HFFc6 (cell line): ENCODE results near the gene NLGN3. TPM values are rescaled to one million over a fixed set of nuclear protein-coding genes. Genes with fewer than 3 reads are reported as not detected.

Experiments
- DNase-seq: peaks from one replicate; pipeline ENCODE4 v3.0.0-alpha.2; 2018
- H3K27ac Mint-ChIP-seq: 2 replicates; pipeline ENCODE4 v1.8.0; 2020; ENCODE audit warnings: mild to moderate bottlenecking, mixed read lengths
- H3K27me3 Mint-ChIP-seq: 2 replicates; pipeline ENCODE4 v1.8.0; 2021; ENCODE audit warnings: mild to moderate bottlenecking, moderate library complexity, mixed read lengths; ENCODE audit not compliant: insufficient read depth
- H3K36me3 Mint-ChIP-seq: 2 replicates; pipeline ENCODE4 v1.8.0; 2021; ENCODE audit warnings: low read depth, mixed read lengths
- H3K4me1 Mint-ChIP-seq: 2 replicates; pipeline ENCODE4 v1.8.0; 2020; ENCODE audit warnings: low read depth, mixed read lengths
- H3K4me3 Mint-ChIP-seq: 2 replicates; pipeline ENCODE4 v1.8.0; 2020; ENCODE audit warnings: mild to moderate bottlenecking, moderate library complexity, mixed read lengths
- H3K9me3 Mint-ChIP-seq: 2 replicates; pipeline ENCODE4 v1.8.0; 2020; ENCODE audit warnings: mild to moderate bottlenecking, mixed read lengths
- total RNA-seq, 6 experiments: library from RNA; stranded (reverse); fragmentation: NEBNext Ultra II Directional; extraction: Animal tissue kit (Norgen Biotek cat#: 25700); gene quantifications; 2 replicates in 1 of 6; 3 replicates in 5 of 6; pipeline ENCODE4 v1.2.3, GENCODE V29; 2021
- TF ChIP-seq, protein P1 (sequence below): fragments of 200-600 bp; sonication (generic); IDR thresholded peaks from 2 replicates; pipeline ENCODE4 v1.5.0; 2021; ENCODE audit warnings: antibody characterized with exemption, mild to moderate bottlenecking

Gene NLGN3
- total RNA-seq, 6 experiments from 2014 or later: 0.14 to 0.48 (median 0.29) TPM

GRCh38 chrX:71199252-71200008 lies 54.8 kb downstream of the NLGN3 start:
- TF ChIP-seq, protein P1, sequence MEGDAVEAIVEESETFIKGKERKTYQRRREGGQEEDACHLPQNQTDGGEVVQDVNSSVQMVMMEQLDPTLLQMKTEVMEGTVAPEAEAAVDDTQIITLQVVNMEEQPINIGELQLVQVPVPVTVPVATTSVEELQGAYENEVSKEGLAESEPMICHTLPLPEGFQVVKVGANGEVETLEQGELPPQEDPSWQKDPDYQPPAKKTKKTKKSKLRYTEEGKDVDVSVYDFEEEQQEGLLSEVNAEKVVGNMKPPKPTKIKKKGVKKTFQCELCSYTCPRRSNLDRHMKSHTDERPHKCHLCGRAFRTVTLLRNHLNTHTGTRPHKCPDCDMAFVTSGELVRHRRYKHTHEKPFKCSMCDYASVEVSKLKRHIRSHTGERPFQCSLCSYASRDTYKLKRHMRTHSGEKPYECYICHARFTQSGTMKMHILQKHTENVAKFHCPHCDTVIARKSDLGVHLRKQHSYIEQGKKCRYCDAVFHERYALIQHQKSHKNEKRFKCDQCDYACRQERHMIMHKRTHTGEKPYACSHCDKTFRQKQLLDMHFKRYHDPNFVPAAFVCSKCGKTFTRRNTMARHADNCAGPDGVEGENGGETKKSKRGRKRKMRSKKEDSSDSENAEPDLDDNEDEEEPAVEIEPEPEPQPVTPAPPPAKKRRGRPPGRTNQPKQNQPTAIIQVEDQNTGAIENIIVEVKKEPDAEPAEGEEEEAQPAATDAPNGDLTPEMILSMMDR: no peak
- Mint-ChIP-seq H3K4me1 (peaks cover 9% of the 10 kb centered on the region), H3K4me3 (no peak overlapping the region), H3K27me3 (peaks cover 3% of the 10 kb centered on the region; the same call in 1 of the 2 replicates), H3K9me3 (no peaks in the 10 kb centered on the region), H3K36me3 (no peaks in the 10 kb centered on the region), H3K27ac (no peak overlapping the region)
- DNase-seq: no peak

DNA sequence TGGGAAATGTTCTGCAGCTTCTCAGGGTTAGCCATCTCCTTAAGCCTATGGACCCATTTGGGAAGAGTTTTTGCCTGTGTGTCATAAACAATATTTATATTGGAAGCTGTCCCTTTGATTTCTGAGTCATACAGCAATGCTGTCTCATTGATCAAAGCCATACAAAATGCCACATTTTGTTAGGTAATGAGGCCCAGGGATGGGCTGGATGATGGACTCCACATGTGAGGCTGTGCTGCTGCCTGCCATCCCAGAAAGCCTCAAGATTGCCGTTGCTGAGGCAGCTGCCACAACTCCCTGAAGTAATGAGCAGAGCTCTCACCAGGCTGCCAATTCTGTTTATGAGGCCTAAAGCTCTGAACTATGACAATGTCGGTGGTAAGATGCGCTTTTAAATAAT lies 66.2 kb downstream of the NLGN3 start:
- Mint-ChIP-seq H3K36me3 (no peaks in the 10 kb centered on the region), H3K27ac (no peak overlapping the region; the same call in 1 of the 2 replicates), H3K4me3 (no peak overlapping the region), H3K4me1 (peaks cover 9% of the 10 kb centered on the region), H3K27me3 (peaks cover 7% of the 10 kb centered on the region), H3K9me3 (no peaks in the 10 kb centered on the region)
- TF ChIP-seq, protein P1: no peak
- DNase-seq: peak; percentile 1

DNA sequence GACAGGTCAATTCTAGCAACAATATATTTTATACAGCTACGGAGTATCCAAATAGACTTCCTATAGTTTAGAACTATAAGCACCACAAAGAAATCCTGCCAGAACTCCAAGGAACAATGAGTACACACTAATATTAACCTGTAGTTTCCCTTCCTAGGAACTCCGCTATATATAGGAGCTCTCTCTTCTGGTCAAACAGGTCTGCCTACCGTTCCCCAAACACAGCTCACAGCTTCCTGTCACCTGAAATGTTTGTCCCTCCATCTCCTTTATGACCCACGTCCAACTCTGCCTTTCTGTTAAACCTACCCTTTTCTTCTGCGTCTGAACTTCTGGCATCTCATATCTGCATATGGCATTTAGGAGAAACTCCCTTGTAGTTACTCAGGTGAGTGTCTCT lies 67.9 kb downstream of the NLGN3 start:
- H3K4me1 Mint-ChIP-seq: peaks cover 9% of the 10 kb centered on the region
- DNase-seq: no peak
- H3K27me3 Mint-ChIP-seq: peaks cover 9% of the 10 kb centered on the region
- H3K27ac Mint-ChIP-seq: no peak overlapping the region
- TF ChIP-seq, protein P1: no peak
- H3K36me3 Mint-ChIP-seq: no peaks in the 10 kb centered on the region
- no peak overlapping the region for H3K4me3 Mint-ChIP-seq
- H3K9me3 Mint-ChIP-seq: no peaks in the 10 kb centered on the region

DNA sequence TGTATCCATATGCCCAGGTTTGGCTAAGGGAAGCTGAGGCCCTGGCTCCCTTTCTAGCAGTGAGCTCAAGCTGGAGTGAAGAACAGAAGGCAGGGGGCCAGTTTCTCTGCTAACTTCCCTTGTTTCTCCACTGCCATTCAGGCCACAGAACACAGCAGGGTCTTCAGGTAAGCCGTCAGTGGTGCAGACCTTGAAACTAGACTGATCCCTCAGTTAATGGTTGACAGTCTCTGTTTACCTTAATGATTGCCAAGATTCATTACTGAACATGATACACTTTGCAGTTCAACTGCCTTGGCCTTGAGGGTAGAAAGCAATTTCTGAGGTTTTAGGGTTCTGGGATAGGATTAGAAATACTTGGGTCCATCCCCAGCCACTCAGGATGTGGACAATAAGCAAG lies 69.5 kb downstream of the NLGN3 start:
- Mint-ChIP-seq H3K27ac (no peak overlapping the region), H3K4me1 (peaks cover 9% of the 10 kb centered on the region), H3K36me3 (no peaks in the 10 kb centered on the region), H3K27me3 (peaks cover 9% of the 10 kb centered on the region), H3K4me3 (no peak overlapping the region), H3K9me3 (no peaks in the 10 kb centered on the region)
- TF ChIP-seq, protein P1: no peak
- no peak for DNase-seq

GRCh38 chrX:71214604-71215337 lies 70.1 kb downstream of the NLGN3 start:
- TF ChIP-seq, protein P1: no peak
- no peak overlapping the region for H3K27ac Mint-ChIP-seq
- peaks cover 9% of the 10 kb centered on the region for H3K4me1 Mint-ChIP-seq
- peaks cover 9% of the 10 kb centered on the region for H3K27me3 Mint-ChIP-seq
- H3K4me3 Mint-ChIP-seq: no peak overlapping the region
- H3K9me3 Mint-ChIP-seq: no peaks in the 10 kb centered on the region
- H3K36me3 Mint-ChIP-seq: no peaks in the 10 kb centered on the region
- no peak for DNase-seq
